ENCODE results near the gene RIPOR2.

Gene RIPOR2

DNA sequence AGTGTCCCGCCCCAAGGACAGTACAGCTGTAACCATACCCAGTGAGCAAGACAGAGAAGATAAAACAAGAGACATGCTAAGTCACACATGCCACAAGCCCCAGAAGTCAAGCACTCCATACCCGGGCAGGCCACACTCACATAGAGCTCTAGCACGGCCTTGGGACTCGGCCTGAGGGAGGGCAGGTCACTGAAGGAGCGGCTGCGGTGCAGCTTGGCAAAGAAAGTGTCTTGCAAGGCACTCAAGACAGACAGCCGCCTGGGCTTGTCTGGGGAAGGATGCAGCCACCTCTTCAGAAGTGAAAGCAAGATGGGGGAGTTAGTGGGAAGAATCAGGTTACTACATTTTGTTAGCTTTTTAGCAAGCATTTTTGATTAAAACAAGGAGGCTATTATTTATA lies 88.4 kb downstream of the RIPOR2 start:
- no peak for DNase-seq (ENCODE audit: low read depth)

- no peak for DNase-seq (ENCODE audit: low read depth)
These were observed 90.2 kb downstream of the RIPOR2 start for GRCh38 chr6:24845578-24845977.

DNA sequence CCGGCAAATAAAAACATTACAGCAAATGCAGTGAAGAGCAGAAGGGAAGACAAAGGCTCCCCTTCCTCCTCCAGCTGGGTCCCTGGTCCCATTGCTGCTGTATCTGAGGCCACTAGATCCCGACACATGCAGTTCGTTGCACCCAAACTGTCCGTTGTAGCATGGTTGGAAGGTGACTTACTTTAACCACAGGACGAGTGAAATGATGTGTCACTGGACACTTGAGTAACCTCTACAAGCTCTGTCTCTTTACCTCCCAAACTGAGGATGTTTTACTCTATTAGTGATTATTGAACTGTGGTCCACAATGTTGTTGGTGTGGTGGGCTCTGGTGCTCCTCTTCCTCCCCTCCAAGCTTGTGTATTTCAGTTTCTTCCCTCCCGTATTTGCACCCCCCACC lies 90.9 kb downstream of the RIPOR2 start:
- DNase-seq (ENCODE audit: low read depth): no peak

DNA sequence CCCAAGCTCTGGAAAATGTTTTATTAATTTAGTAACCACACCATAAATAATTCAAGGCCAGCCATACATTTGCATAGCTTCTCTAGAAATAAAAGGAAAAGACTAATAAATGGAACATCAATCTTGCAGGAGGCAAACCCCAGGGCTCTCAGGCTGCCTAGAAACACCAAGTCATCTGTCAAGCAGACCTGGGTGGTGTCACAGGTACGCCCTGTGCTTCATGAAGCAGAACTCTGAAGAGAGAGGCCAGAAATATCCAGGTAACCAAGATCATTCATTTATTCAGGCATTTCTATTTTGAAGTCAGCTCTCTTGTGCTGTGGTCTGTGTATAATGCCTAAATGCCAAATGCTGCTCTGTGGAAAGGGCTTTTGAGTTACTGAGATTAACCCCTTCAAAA lies 91.7 kb downstream of the RIPOR2 start:
- DNase-seq (ENCODE audit: low read depth): no peak

DNA sequence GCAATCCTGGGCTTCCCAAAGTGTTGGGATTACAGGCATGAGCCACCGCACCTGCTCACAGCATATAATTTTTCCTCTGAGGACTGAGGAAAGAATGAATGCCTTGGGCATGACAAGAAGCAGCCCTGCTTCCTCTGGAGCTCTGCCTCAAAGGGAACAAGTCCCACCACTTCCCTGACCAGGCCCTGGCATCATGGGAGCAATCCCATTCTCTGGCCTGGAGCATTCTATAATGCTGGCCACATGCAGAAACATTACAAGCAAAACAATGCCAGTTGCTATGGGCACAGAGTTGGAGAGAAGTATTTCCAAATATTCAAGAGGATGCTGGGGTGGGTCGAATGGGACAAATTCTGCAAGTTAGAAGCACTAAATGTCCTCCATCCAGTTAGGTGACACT lies 95.6 kb downstream of the RIPOR2 start:
- DNase-seq (ENCODE audit: low read depth): no peak

- DNase-seq (ENCODE audit: low read depth): no peak
These were observed 96.8 kb downstream of the RIPOR2 start for GRCh38 chr6:24838994-24839393.

GRCh38 chr6:24838081-24838480 lies 97.7 kb downstream of the RIPOR2 start:
- DNase-seq (ENCODE audit: low read depth): no peak

GRCh38 chr6:24836109-24836508 lies 99.7 kb downstream of the RIPOR2 start:
- DNase-seq (ENCODE audit: low read depth): no peak

GRCh38 chr6:24833711-24834386 lies 101.9 kb downstream of the RIPOR2 start:
- DNase-seq (ENCODE audit: low read depth): no peak

GRCh38 chr6:24832794-24833193 lies 103.0 kb downstream of the RIPOR2 start:
- DNase-seq (ENCODE audit: low read depth): no peak

DNA sequence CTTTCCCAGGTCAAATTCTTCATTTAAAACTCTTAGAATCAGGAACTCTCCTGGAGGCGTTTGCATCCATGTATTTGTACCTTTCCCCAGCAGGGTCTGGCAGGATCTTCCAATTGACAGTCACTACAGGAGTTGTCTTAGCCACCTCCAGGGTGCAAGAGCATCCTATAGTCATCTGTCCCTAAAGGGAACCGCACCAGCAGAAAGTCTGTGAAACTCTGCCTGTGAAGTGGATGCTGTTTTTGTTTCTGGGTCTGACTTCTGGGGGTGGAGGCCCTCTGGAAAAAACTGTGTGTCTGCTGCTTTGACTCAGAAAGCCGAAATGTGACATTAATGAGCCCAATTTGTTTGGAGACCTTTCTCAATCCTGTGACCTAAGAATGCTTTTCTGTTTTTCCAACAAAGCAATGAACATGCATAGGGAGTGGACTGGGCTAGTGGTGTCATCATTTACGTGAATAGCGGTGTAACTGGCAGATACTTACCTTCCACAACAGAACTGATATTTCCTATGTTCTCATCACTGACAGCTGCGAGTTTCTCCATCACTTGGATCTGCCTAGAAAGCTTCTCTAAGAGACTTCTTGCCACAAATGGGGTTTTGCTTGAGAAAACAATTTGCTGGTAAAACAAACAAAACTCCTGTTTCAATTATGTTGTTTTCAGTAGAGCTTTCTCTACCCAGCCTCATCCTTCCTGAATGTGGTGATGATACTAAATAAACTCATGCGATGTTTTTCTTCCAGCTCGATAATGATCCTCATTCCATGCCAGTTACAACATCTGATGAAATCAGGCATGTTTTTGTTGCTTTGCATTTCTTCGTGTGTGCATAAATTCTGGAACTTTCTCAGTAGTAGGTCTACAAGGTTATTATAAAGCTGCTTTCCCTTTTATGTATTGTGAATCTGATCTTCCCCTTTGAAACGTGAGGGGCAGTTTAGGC lies 103.7 kb downstream of the RIPOR2 start:
- no peak for DNase-seq (ENCODE audit: low read depth)

GRCh38 chr6:24829657-24830056 lies 106.1 kb downstream of the RIPOR2 start:
- DNase-seq (ENCODE audit: low read depth): no peak

- no peak for DNase-seq (ENCODE audit: low read depth)
These were observed 107.8 kb downstream of the RIPOR2 start for GRCh38 chr6:24827970-24828369.

DNA sequence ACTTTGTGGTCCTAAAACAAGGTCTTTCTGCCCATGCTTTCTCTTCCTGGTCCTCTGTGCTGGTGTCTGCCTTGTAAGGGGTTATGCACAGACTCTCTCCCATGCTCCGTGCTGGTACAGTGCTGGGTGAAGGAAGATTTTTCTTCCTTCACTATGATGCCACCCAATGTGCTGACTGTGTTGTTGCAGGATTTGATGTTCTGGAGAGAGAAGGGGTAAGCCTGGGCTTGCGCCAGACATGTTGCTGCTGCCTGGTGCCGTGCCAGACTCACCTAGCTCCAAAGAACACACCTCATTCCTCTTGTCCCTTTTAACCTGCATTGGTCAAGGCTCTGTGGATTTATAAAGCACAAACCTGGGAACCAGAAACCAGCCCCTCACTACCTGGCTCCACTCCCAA lies 108.6 kb downstream of the RIPOR2 start:
- no peak for DNase-seq (ENCODE audit: low read depth)

- DNase-seq (ENCODE audit: low read depth): no peak
These were observed 110.6 kb downstream of the RIPOR2 start for GRCh38 chr6:24825130-24825630.

GRCh38 chr6:24824142-24824938 lies 111.4 kb downstream of the RIPOR2 start:
- DNase-seq (ENCODE audit: low read depth): no peak

DNA sequence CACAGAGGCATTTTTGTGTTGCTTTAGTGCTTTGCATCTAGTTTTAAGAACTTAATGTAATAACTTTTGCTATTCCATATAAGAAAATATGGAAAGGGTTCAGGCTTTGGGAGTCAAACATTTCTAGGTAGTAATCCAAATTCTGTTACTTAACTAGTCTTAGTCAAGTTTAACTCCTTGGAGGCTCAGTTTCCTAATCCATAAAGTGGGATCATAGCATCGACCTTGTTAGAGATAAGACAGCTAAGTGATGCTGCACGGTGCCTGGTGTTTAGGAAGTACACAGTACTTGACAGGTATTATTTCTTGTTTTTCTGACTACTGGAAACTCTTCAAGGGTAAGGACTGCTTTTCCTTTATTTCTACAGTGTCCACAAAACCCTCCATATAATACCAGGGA lies 112.6 kb downstream of the RIPOR2 start:
- DNase-seq (ENCODE audit: low read depth): no peak

DNA sequence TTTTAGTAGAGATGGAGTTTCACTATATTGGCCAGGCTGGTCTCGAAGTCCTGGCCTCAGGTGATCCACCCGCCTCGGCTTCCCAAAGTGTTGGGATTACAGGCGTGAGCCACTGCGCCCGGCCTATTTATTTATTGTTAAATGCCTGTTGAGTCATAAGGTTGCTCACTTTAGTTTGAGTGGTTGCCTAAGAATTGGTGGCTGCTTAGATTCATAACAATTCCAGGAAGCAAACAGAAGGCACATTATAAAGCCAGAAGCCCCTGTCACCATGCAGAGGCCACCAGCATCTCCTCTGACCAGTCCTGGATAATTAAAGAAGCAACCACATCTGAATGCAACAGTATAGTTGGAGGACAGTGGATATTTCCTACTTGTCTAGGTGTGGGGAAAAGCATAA lies 113.1 kb downstream of the RIPOR2 start:
- no peak for DNase-seq (ENCODE audit: low read depth)

DNA sequence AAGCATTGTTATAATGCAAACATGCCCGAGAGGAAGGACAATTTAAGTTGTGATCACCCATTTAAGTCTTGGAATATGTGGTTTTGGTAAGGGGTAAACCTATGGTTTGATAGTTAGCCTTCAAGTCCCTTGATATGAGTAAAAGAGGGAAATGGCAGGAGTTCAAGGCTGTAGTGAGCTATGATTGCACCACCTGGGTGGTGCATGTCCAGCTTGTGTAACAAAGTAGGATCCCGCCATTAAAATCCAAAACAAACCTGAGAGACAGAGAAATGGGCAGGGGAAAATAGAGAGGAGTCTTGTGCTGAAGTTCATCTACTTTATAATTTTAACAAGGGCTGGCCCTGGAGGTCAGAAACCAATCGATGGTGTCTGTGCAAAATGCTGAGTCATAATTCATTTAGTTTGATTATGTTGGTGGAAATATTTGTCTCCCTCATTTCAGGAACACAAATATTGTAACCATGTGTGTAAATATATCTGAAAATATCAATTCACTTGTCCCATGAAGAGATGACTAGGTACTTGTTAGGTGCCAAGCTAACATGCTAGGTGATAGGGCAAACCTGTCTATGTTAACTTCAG lies 113.8 kb downstream of the RIPOR2 start:
- DNase-seq (ENCODE audit: low read depth): no peak

GRCh38 chr6:24818346-24818745 lies 117.4 kb downstream of the RIPOR2 start:
- DNase-seq (ENCODE audit: low read depth): no peak

DNA sequence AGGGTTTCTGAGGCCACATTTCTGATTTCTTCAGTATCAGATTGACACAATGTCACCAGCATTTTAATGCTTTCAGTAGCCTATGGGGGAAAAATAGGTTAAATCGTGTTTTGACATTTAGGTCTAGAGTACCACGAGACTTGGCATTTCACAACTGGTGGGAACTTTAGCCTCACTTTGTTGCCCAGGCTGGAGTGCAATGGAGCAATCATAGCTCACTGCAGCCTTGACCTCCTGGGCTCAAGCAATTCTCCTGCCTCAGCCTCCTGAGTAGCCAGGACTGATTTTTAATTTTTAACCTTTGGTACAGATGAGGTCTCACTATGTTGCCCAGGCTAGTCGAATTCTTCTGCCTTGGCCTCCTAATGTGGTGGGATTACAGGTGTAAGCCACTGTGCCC lies 126.0 kb downstream of the RIPOR2 start:
- no peak for DNase-seq (ENCODE audit: low read depth)

DNA sequence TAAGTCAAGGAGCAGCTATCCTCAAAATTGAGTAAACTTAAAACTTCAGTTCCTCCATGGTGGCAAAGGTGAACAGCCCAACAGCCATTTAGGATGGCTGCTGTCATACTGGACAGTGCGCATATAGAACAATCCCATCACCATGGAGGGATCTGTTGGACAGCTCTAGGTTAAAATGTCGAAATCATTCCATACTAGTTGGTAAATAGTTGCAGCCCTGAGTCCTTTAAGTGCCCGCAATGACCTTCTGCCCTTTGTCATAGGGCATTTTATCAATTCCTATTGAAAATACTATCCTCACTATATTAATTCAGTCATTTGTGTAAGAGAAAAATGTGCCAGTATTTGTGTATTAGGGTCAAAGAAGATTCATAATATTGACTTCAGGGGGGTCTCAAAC lies 128.2 kb downstream of the RIPOR2 start:
- no peak for DNase-seq (ENCODE audit: low read depth)

All from stimulated activated CD8-positive, alpha-beta memory T cell treated with anti-CD3 and anti-CD28 coated beads, Interleukin-15, amount 100 ng/mL, for 1 hour (primary cell).